Bronchial epithelial cell (primary cell): ENCODE measurements around the gene SPTBN5. TPM values are rescaled to one million over a fixed set of nuclear protein-coding genes. Genes with fewer than 3 reads are reported as not detected.

Source experiments
- DNase-seq: peaks from one replicate; pipeline ENCODE4 v3.0.0-alpha.2; 2010; ENCODE audit warnings: low read depth
- FAIRE-seq: peaks from 2 replicates; lab custom pipeline; 2011; peaks lifted over from hg19 to GRCh38; lab: Jason Lieb, UNC
- H3K27me3 ChIP-seq: 2 replicates; pipeline ENCODE4 v1.5.1; 2011; ENCODE audit warnings: low read length; ENCODE audit not compliant: control insufficient read depth, insufficient read depth
- H3K36me3 ChIP-seq: 2 replicates; pipeline ENCODE4 v1.5.1; 2011; ENCODE audit warnings: low read length; ENCODE audit not compliant: control insufficient read depth, insufficient read depth
- H3K4me3 ChIP-seq: 2 replicates; pipeline ENCODE4 v1.5.1; 2011; ENCODE audit warnings: mild to moderate bottlenecking, low read depth, low read length, control low read depth
- CTCF ChIP-seq: IDR thresholded peaks from 2 replicates; pipeline ENCODE4 v1.5.1; 2011; ENCODE audit warnings: mild to moderate bottlenecking, moderate library complexity, low read length, control low read depth, inconsistent platforms; ENCODE audit not compliant: insufficient read depth, severe bottlenecking
- total RNA-seq: library from RNA; depleted of rRNA; stranded (reverse); fragments of >200 nt; gene quantifications from 2 replicates; pipeline ENCODE4 v1.2.1, GENCODE V29; 2014

Gene SPTBN5
- total RNA-seq, 1 donor from 2014 or later, result 0.53 TPM

GRCh38 chr15:41851167-41851523, 42.7 kb downstream of the SPTBN5 start:
- no peak for FAIRE-seq

GRCh38 chr15:41850482-41851166, 43.2 kb downstream of the SPTBN5 start:
- DNase-seq, result no peak
- Histone ChIP-seq H3K36me3 (peaks cover 17% of the 10 kb centered on the region), H3K27me3 (no peaks in the 10 kb centered on the region), H3K4me3 (no peak overlapping the region)
- no peak for TF ChIP-seq CTCF
- FAIRE-seq, result no peak

More at GRCh38 chr15:41851167-41851523, 42.7 kb downstream of the SPTBN5 start:
- no peak for DNase-seq
- peaks cover 15% of the 10 kb centered on the region for H3K36me3 ChIP-seq
- no peak for TF ChIP-seq CTCF
- no peaks in the 10 kb centered on the region for H3K27me3 ChIP-seq
- H3K4me3 ChIP-seq, result no peak overlapping the region

GRCh38 chr15:41849861-41850260, 44.0 kb downstream of the SPTBN5 start:
- FAIRE-seq (peak; percentile 92), DNase-seq (peak; percentile 76)
- Histone ChIP-seq H3K36me3 (peaks cover 20% of the 10 kb centered on the region), H3K27me3 (no peaks in the 10 kb centered on the region), H3K4me3 (no peak overlapping the region)
- no peak for TF ChIP-seq CTCF

- no peak overlapping the region for H3K4me3 ChIP-seq
- TF ChIP-seq CTCF, result no peak
- H3K36me3 ChIP-seq, result peaks cover 26% of the 10 kb centered on the region
- no peaks in the 10 kb centered on the region for H3K27me3 ChIP-seq
- peak; percentile 79 for DNase-seq
- no peak for FAIRE-seq
Measured at GRCh38 chr15:41849204-41849603, 44.6 kb downstream of the SPTBN5 start.

- FAIRE-seq (peak; percentile 82), DNase-seq (no peak)
- peaks cover 27% of the 10 kb centered on the region for H3K36me3 ChIP-seq
- H3K27me3 ChIP-seq, result no peaks in the 10 kb centered on the region
- TF ChIP-seq CTCF, result no peak
- H3K4me3 ChIP-seq, result no peak overlapping the region
Measured at GRCh38 chr15:41848631-41849030, 45.2 kb downstream of the SPTBN5 start.

GRCh38 chr15:41847981-41848380, 45.9 kb downstream of the SPTBN5 start:
- FAIRE-seq (no peak), DNase-seq (no peak)
- TF ChIP-seq CTCF, result no peak
- H3K36me3 ChIP-seq, result peaks cover 27% of the 10 kb centered on the region
- H3K27me3 ChIP-seq, result no peaks in the 10 kb centered on the region
- no peak overlapping the region for H3K4me3 ChIP-seq
